SHP77 (cell line): Measurements from ENCODE around the gene PPP2R3B.

ENCODE experiments used
- DNase-seq, 2 experiments: peaks; one replicate each; lab custom pipeline; 2025; lab: John Stamatoyannopoulos, UW

Gene PPP2R3B

GRCh38 chrX:298993-299392 is 87.7 kb downstream of the PPP2R3B start:
- DNase-seq: no peak

- no peak for DNase-seq
Measured at GRCh38 chrX:295136-295535, 91.6 kb downstream of the PPP2R3B start.

- DNase-seq: no peak
Measured at GRCh38 chrX:292900-293897, 93.5 kb downstream of the PPP2R3B start.

GRCh38 chrX:291411-291901 is 95.3 kb downstream of the PPP2R3B start:
- no peak for DNase-seq

GRCh38 chrX:290476-291166 is 96.1 kb downstream of the PPP2R3B start:
- no peak for DNase-seq

- no peak for DNase-seq
Measured at GRCh38 chrX:288561-288991, 98.1 kb downstream of the PPP2R3B start.

GRCh38 chrX:287670-288069 is 99.0 kb downstream of the PPP2R3B start:
- no peak for DNase-seq

- no peak for DNase-seq
Measured at GRCh38 chrX:285076-285677, 101.5 kb downstream of the PPP2R3B start.
